Neural cell (in vitro differentiated cells): ENCODE results near the gene DGKB. TPM values are rescaled to one million over a fixed set of nuclear protein-coding genes. Genes with fewer than 3 reads are reported as not detected.

Source experiments
- H2AFZ ChIP-seq: fragments of 200-600, 300-800 bp; sonication (generic), shearing (Covaris generic); 2 replicates; pipeline ENCODE4 v1.6.0; 2014; ENCODE audit warnings: low read depth, mild to moderate bottlenecking, antibody characterized with exemption, low read length, moderate library complexity
- H3F3A ChIP-seq: fragments of 200-600 bp; shearing (Covaris generic); 2 replicates; pipeline ENCODE4 v1.6.1; 2016; ENCODE audit warnings: mild to moderate bottlenecking, moderate library complexity, mixed read lengths, antibody characterized with exemption, low read length; ENCODE audit not compliant: insufficient read depth, poor library complexity, severe bottlenecking
- H3K27ac ChIP-seq: fragments of 200-600, 300-800 bp; sonication (generic), shearing (Covaris generic); 2 replicates; pipeline ENCODE4 v1.5.1; 2014; ENCODE audit warnings: mild to moderate bottlenecking, low read length, moderate library complexity
- H3K27me3 ChIP-seq: fragments of 300-800, 200-600 bp; sonication (generic), shearing (Covaris generic); 2 replicates; pipeline ENCODE4 v1.6.0; 2014; ENCODE audit warnings: mild to moderate bottlenecking, low read depth, low read length, moderate library complexity; ENCODE audit not compliant: insufficient read depth
- H3K36me3 ChIP-seq: fragments of 300-800, 200-600 bp; sonication (generic), shearing (Covaris generic); 2 replicates; pipeline ENCODE4 v1.5.1; 2014; ENCODE audit warnings: mild to moderate bottlenecking, antibody characterized with exemption, low read length, moderate library complexity; ENCODE audit not compliant: insufficient read depth
- H3K4me2 ChIP-seq: fragments of 300-800, 200-600 bp; sonication (generic), shearing (Covaris generic); 2 replicates; pipeline ENCODE4 v1.6.0; 2014; ENCODE audit warnings: mild to moderate bottlenecking, low read length
- H3K4me3 ChIP-seq: fragments of 300-800, 200-600 bp; sonication (generic), shearing (Covaris generic); 2 replicates; pipeline ENCODE4 v1.5.1; 2014; ENCODE audit warnings: mild to moderate bottlenecking, low read length, moderate library complexity
- H3K79me2 ChIP-seq: fragments of 200-600 bp; shearing (Covaris generic); replicated peaks from 2 replicates; pipeline ENCODE4 v1.6.0; 2014; ENCODE audit warnings: mild to moderate bottlenecking, low read length, moderate library complexity; ENCODE audit not compliant: insufficient read depth
- H3K9ac ChIP-seq: fragments of 300-800, 200-600 bp; sonication (generic), shearing (Covaris generic); 2 replicates; pipeline ENCODE4 v1.6.1; 2016; ENCODE audit warnings: mild to moderate bottlenecking, low read length, mixed read lengths
- H3K9me2 ChIP-seq: fragments of 200-600 bp; shearing (Covaris generic); 2 replicates; pipeline ENCODE4 v1.6.1; 2016; ENCODE audit warnings: mild to moderate bottlenecking, low read length, mixed read lengths; ENCODE audit not compliant: insufficient read depth
- H3K9me3 ChIP-seq: fragments of 200-600, 300-800 bp; sonication (generic), shearing (Covaris generic); 2 replicates; pipeline ENCODE4 v1.6.1; 2016; ENCODE audit warnings: mild to moderate bottlenecking, mixed run types, low read length, moderate library complexity, mixed read lengths
- H4K20me1 ChIP-seq: fragments of 200-600 bp; shearing (Covaris generic); 2 replicates; pipeline ENCODE4 v1.6.1; 2016; ENCODE audit warnings: mild to moderate bottlenecking, mixed run types; ENCODE audit not compliant: insufficient read depth
- EP300 ChIP-seq: fragments of 450-650 bp; conservative IDR thresholded peaks from 2 replicates; pipeline ENCODE4 v1.6.1; 2014; ENCODE audit warnings: antibody characterized with exemption, mild to moderate bottlenecking, moderate library complexity; ENCODE audit not compliant: poor library complexity, severe bottlenecking
- EZH2 ChIP-seq: fragments of 200-600, 300-800 bp; shearing (Covaris generic), sonication (generic); IDR thresholded peaks from 2 replicates; pipeline ENCODE4 v1.6.1; 2014; ENCODE audit warnings: antibody characterized with exemption, low read length, borderline replicate concordance, mild to moderate bottlenecking; ENCODE audit not compliant: insufficient read depth, poor library complexity, severe bottlenecking
- MXI1 ChIP-seq: fragments of 450-650 bp; conservative IDR thresholded peaks from 2 replicates; pipeline ENCODE4 v1.6.1; 2014; ENCODE audit warnings: antibody characterized with exemption, mild to moderate bottlenecking; ENCODE audit not compliant: poor library complexity, severe bottlenecking
- POLR2AphosphoS5 ChIP-seq: IDR thresholded peaks from 2 replicates; pipeline ENCODE4 v1.6.1; 2012
- RAD21 ChIP-seq: fragments of 450-650 bp; conservative IDR thresholded peaks from 2 replicates; pipeline ENCODE4 v1.6.1; 2014; ENCODE audit warnings: antibody characterized with exemption, mild to moderate bottlenecking, moderate library complexity
- SMC3 ChIP-seq: fragments of 450-650 bp; conservative IDR thresholded peaks from 2 replicates; pipeline ENCODE4 v1.6.1; 2014; ENCODE audit warnings: antibody characterized with exemption, mild to moderate bottlenecking, moderate library complexity; ENCODE audit not compliant: poor library complexity
- TAF1 ChIP-seq: IDR thresholded peaks from 2 replicates; pipeline ENCODE4 v1.6.1; 2012; ENCODE audit warnings: low read depth
- polyA plus RNA-seq: library from polyadenylated mRNA; depleted of rRNA; stranded (reverse); fragments of >200 nt; gene quantifications from 2 replicates; pipeline ENCODE4 v1.2.3, GENCODE V29; 2014
- TF ChIP-seq, protein P1 (sequence below): IDR thresholded peaks from 2 replicates; pipeline ENCODE4 v1.6.1; 2012; ENCODE audit warnings: borderline replicate concordance
- TF ChIP-seq, protein P2 (sequence below): fragments of 450-650 bp; IDR thresholded peaks from 2 replicates; pipeline ENCODE4 v1.5.1; 2014; ENCODE audit warnings: antibody characterized with exemption, mild to moderate bottlenecking, moderate library complexity; ENCODE audit not compliant: poor library complexity, severe bottlenecking

Gene DGKB
- polyA plus RNA-seq, 1 donor from 2014 or later: 0.20 TPM

DNA sequence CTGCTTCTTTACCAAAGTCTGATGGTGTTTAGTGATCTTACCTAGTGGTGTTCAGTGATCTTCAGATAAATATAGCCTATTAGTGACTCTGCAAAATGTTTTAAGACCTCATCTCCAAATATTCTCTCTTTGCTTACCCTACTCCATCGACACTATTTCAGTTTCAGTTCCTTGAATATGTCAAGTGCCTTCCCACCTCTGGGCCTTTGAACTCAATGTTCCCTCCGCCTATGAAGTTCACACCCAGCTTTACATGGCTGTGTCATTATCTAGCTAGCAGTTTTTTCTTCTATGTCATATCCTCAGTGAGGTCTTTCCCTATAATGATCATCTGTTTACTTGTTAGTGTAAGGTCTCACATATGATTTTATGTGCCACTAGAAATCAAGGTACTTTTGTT is 322.6 kb downstream of the DGKB start:
- Histone ChIP-seq H3K9me3 (no peaks in the 10 kb centered on the region), H3K4me2 (no peak overlapping the region), H2AFZ (no peak overlapping the region), H3K27ac (no peak overlapping the region), H4K20me1 (no peaks in the 10 kb centered on the region), H3K27me3 (no peaks in the 10 kb centered on the region), H3K79me2 (no peaks in the 10 kb centered on the region), H3K9ac (no peak overlapping the region), H3F3A (no peaks in the 10 kb centered on the region), H3K4me3 (no peak overlapping the region), H3K9me2 (no peaks in the 10 kb centered on the region), H3K36me3 (no peaks in the 10 kb centered on the region)
- TF ChIP-seq RAD21 (no peak), EP300 (no peak), POLR2AphosphoS5 (no peak), EZH2 (no peak), TAF1 (no peak), MXI1 (no peak), SMC3 (no peak)
- TF ChIP-seq, protein P1, sequence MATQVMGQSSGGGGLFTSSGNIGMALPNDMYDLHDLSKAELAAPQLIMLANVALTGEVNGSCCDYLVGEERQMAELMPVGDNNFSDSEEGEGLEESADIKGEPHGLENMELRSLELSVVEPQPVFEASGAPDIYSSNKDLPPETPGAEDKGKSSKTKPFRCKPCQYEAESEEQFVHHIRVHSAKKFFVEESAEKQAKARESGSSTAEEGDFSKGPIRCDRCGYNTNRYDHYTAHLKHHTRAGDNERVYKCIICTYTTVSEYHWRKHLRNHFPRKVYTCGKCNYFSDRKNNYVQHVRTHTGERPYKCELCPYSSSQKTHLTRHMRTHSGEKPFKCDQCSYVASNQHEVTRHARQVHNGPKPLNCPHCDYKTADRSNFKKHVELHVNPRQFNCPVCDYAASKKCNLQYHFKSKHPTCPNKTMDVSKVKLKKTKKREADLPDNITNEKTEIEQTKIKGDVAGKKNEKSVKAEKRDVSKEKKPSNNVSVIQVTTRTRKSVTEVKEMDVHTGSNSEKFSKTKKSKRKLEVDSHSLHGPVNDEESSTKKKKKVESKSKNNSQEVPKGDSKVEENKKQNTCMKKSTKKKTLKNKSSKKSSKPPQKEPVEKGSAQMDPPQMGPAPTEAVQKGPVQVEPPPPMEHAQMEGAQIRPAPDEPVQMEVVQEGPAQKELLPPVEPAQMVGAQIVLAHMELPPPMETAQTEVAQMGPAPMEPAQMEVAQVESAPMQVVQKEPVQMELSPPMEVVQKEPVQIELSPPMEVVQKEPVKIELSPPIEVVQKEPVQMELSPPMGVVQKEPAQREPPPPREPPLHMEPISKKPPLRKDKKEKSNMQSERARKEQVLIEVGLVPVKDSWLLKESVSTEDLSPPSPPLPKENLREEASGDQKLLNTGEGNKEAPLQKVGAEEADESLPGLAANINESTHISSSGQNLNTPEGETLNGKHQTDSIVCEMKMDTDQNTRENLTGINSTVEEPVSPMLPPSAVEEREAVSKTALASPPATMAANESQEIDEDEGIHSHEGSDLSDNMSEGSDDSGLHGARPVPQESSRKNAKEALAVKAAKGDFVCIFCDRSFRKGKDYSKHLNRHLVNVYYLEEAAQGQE: no peak
- TF ChIP-seq, protein P2, sequence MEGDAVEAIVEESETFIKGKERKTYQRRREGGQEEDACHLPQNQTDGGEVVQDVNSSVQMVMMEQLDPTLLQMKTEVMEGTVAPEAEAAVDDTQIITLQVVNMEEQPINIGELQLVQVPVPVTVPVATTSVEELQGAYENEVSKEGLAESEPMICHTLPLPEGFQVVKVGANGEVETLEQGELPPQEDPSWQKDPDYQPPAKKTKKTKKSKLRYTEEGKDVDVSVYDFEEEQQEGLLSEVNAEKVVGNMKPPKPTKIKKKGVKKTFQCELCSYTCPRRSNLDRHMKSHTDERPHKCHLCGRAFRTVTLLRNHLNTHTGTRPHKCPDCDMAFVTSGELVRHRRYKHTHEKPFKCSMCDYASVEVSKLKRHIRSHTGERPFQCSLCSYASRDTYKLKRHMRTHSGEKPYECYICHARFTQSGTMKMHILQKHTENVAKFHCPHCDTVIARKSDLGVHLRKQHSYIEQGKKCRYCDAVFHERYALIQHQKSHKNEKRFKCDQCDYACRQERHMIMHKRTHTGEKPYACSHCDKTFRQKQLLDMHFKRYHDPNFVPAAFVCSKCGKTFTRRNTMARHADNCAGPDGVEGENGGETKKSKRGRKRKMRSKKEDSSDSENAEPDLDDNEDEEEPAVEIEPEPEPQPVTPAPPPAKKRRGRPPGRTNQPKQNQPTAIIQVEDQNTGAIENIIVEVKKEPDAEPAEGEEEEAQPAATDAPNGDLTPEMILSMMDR: no peak

DNA sequence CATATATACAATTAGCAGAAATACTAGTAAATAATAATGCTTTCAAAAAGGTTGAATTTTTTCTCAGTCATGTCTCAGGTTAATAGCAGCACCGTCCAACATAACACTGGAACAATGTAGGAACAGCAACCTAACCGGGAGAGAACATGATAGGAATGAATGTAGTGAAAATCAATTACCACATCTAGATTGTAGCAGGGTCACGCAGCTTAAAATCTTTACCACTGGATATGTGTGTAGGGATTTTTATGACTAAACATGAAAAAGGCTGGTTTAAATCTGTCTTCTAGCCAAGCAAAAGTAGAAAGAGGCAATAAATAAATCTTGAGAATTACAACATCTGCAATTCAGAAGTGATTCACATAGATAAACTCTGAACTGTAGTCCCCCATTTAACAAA is 326.0 kb downstream of the DGKB start:
- H3K9me2 ChIP-seq: no peaks in the 10 kb centered on the region
- H3K27ac ChIP-seq: no peak overlapping the region
- TF ChIP-seq, protein P2: no peak
- TF ChIP-seq EP300: no peak
- TF ChIP-seq TAF1: no peak
- TF ChIP-seq, protein P1: no peak
- no peak for TF ChIP-seq EZH2
- TF ChIP-seq SMC3: no peak
- TF ChIP-seq RAD21: no peak
- TF ChIP-seq POLR2AphosphoS5: no peak
- no peak for TF ChIP-seq MXI1
- H3K9ac ChIP-seq: no peak overlapping the region
- no peaks in the 10 kb centered on the region for H3K27me3 ChIP-seq
- H2AFZ ChIP-seq: no peak overlapping the region
- H3K36me3 ChIP-seq: no peaks in the 10 kb centered on the region
- no peak overlapping the region for H3K4me2 ChIP-seq
- no peak overlapping the region for H3K4me3 ChIP-seq
- H4K20me1 ChIP-seq: no peaks in the 10 kb centered on the region
- no peaks in the 10 kb centered on the region for H3K9me3 ChIP-seq
- no peaks in the 10 kb centered on the region for H3K79me2 ChIP-seq
- no peaks in the 10 kb centered on the region for H3F3A ChIP-seq
